Raji (cell line): ENCODE results near the gene PALM3.

Source experiments
- POLR2A ChIP-seq: IDR thresholded peaks from 2 replicates; pipeline ENCODE4 v1.6.1; 2011; ENCODE audit warnings: low read depth, low read length, control low read depth; ENCODE audit not compliant: insufficient read depth

Gene PALM3

DNA sequence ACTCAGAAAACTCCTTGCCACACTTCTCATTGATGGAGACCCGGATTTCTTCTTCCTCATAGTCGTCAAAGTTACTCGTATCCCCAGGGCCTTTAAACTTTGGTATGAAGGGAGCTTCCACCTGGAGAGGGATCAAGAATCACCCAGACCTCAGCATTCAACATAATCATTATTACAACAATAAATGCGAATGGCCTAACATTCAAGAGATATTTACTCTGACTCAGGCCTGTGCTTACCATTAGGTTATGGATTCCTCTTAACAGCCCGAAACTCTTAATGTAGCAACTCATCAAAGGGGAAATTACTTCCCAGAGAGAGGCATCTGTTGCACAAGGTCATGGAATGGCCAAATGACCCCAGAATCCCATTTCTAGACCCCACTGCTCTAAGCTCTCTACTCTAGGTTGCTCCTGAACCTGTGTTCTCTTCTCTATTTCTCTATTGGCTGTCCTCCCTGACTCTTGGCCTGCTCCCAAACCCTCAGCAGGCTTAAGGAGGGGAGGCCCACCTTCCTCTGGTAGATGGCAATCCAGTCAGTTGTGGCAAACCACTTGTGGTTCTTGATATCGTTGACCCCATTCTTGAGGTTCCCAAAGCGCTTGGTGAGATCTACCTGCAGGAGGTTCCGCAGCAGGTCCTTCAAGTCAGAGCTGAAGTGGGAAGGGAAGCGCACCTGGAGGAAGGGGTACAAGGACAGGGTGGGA, 31.4 kb upstream of the PALM3 start:
- TF ChIP-seq POLR2A: no peak

DNA sequence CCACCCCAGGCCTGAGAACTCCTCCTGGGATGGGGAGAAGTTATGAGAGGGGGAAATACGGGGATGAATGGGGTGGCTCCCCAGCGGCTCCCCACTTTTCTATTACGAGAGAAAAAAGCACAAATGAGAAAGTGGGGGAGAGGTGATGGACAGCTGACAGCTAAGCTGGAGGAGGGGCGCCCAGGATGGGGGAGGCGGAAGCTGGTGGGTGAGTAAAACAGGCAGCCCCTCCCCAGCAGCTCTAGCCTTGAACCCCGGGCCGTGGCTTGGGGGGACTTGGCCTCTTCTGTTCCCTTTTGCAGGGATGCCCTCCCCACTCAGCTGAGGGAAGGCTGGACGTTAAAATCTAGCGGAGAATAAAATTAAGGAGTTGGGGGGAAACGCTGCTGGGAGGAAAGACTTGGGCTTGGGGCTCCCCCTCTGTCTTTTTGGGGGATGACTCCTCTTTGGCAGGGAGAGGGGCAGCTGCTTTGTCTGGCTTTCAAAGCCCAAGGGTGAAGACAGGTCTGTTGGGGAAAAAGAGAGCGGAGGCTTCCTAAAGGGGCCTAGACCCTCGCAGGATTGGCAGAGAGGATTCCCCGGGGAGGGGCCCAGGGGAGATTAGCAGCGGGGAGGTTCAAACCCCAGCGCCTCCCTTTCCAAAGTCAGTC, 30.1 kb upstream of the PALM3 start:
- peak; percentile 8; the same call in 1 of the 2 replicates for TF ChIP-seq POLR2A

DNA sequence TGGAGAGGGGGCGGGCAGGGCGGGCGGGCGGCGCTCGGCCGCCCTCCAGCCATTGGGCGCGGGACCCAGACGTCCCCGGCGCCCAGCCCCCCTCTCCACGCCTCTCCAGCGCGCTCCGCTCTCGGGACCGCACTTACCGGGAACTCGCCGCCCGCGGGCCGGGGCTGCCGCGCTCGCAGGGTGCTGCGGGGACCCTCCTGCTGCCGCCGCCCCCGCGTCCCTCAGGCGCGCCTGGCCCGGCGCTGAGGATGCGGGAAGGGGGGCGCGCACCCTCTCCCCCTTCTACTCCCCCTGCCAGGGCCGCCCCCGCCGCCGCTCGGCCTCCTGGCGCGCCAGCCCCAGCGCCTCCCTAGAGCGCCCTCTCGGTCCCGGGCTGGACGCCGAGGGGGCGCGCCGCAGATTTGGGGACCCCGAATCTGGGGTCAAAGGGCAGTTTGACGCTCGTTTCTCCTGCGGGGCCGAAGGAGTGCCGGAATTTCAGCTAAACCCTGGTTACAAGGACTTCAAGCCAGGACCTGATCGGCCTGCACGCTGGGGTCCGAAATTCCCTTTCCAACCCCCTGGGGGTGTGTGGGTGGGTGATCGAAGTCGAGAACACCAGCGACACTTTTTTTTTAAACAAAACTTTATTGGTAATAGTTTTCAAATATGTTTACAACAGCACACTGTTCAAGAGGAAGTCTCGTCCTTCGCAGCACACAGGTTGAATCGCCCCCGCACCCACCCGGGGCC, 29.4 kb upstream of the PALM3 start:
- TF ChIP-seq POLR2A: peak; percentile 72

DNA sequence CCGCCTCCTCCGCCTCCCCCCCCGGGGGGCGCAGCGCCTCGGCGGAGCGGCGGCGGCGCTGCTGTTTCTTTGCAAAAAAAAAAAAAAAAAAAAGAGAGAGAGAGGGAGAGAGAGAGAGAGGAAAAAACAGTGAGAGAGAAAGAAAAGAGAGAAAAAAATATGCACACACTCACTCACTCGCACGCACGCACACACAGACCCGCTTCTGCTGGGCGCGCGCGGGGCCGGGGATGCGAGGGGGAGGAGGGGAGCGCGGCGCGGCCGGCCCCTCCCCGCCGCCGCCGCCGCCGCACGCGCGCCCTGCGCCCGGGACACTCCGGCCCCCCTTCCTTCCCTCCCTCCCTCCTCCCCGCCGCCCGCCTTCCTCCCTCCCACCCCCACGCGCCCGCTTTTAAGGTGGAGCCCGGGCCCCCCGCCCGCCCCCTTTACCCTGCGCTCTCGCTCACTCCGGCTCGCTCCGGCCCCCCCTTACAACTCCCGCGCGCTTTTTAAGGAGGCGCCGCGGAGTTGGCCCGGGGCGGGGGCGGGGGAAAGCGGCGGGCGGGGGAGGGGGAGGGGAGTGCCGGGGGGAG, 28.7 kb upstream of the PALM3 start, which contains the start of gene SAMD1:
TSS of gene SAMD1 (minus strand) at position 243 of the 572 bp plus-strand sequence.
- TF ChIP-seq POLR2A: no peak

DNA sequence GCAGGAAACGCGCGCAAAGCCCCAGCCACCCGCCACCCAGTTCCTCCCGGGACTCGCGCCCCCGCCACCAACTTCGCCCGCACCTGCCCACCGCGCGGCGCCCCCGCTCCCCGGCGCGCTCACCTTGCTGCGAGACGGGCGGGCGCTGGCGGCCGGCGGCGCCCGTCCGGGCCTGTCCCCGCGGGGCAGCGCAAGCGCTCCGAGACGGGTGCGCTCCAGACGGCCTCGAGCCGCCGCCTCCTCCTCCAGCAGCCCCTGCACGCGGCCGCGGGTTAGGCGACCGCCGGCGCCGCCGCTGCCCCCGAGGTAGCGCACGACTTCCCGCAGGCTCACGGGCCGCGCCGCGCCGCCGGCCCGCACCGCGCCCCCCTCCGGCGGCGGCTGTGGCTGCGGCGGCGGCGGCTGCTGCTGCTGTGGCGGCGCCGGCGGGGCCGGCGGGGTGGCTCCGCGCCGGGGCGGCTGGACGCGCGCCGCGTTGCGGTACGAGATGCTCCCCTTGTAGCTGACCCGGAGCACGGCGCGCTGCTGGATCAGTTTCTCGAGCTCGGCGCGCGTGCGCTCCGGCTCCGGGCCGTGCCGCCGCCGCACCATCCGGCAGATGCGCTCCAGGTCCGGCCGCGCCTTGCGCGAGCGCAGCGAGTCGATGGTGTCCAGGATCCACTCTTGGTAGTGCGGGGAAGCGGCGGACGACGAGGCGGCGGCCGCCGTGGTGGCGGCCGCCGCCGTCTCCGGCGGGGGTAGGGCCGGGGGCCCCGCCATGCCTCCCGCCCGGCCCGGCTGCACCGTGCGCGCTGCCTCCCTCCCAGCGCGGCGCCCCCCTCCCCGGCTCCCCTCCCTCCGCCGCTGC, 28.0 kb upstream of the PALM3 start:
- TF ChIP-seq POLR2A: no peak

DNA sequence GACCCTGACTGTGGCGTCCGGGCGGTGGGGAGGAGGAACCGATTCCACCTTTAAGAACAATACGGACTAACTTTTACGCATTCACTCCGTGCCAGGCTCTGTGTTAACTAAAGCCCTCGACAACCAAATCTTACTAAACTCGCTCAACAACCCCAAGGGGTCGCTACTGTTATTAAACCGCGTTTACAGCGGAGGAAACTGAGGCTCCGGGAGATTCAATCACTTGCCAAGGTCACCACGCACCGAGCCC, 27.5 kb upstream of the PALM3 start:
- TF ChIP-seq POLR2A: no peak

DNA sequence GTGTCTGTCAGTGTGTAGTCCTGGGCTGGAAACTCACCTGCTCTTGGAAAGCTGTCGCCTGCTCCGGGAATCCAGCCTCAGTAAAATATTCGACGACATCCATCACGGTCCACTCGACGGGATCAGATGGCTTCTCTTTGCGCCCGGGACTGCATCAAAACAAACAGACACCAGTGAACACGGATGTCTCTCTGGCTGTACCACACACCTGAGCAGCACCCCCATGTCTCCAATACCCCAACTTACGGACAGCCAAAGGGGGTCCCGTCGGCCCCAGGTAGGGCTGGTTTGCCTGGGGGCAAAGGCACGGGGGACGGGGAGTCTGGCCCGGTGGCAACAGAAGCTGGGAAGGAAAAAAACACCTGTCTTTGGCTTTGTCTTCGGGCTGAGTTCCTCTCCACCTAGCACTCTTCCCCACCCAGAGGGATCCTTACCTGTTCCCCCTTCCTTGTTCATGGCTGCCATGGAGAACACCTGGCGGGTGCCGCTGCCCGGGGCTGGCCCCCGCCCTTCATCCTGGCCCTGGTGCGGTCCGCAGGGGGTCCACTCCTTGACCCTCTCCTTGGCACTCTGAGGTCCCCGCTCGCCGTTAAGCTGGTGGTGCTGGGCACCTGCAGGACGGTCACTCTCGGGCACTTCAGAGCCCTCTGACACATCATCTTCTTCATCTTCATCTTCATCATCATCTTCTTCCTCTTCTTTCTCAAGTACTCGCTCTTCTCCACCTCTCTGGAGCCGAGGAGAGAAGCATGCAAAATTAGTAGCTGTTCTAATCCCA, 26.9 kb upstream of the PALM3 start:
- TF ChIP-seq POLR2A: no peak; the same call in 1 of the 2 replicates

DNA sequence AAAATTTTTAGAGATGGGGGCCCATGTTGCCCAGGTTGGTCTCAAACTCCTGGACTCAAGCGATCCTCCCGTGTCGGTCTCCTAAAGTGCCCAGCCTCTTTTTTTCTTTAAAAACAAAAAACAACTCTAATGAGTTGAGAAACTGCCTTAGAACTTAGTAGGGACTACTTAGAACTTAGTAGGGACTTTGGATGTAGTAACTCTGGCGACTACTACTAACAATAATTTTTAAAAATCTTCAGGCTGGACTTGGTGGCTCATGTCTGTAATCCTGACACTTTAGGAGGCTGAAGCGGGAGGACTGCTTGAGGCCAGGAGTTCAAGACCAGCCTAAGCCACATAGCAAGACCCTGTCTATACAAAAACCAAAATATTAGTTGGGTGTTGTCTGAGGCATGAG, 24.2 kb upstream of the PALM3 start:
- TF ChIP-seq POLR2A: no peak

DNA sequence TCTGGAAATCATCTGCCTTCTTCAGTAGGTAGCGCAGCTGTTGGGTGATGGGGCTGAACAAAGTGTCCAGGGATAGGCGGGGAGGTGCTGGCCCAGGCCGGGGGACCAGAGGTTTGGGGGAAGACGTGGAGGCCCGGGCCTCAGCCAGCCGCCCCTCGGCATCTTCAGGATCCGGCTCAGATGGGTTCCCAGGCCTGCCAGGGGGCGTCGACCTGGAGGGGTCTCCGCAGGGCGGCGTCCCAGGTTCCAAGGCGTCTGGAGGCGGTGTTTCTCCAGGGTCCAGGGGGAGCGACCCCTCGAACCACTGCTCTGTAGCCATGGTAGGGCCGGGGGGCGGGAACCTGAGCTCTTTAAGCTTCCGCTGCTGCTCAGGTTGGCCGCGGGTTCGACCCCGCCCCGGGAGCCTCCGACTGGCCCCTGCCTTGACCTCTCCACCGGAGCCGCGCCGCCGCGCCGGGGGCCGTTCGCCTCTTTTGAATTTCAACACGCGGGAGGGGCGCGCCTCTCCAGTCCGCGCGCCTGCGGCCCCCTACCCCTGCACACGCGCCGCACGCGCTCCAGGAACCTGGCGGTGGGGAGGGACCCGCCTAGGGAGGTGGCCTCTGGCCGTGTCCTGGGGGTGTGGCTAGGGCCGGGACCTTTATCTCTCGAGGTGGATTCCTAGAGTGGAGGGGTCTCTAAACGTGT, 23.6 kb upstream of the PALM3 start, which contains the start of gene C19orf67:
TSS of gene C19orf67 (minus strand) at position 475 of the 687 bp plus-strand sequence. CDS start at position 319, 156 bp downstream.
- no peak for TF ChIP-seq POLR2A

DNA sequence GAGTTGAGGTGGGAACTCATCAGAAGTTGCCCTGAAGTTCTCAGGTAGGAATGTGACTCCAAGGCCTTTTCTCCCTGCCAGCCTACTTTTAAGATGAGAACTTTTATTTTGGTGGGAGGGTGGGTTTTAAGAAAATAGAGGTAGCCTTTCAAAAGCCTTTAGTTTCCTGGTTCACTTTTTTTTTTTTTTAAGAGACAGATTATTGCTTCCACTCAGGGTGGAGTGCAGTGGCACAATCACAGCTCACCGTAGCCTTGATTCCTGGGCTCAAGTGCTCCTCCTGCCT, 20.7 kb upstream of the PALM3 start:
- TF ChIP-seq POLR2A: no peak

DNA sequence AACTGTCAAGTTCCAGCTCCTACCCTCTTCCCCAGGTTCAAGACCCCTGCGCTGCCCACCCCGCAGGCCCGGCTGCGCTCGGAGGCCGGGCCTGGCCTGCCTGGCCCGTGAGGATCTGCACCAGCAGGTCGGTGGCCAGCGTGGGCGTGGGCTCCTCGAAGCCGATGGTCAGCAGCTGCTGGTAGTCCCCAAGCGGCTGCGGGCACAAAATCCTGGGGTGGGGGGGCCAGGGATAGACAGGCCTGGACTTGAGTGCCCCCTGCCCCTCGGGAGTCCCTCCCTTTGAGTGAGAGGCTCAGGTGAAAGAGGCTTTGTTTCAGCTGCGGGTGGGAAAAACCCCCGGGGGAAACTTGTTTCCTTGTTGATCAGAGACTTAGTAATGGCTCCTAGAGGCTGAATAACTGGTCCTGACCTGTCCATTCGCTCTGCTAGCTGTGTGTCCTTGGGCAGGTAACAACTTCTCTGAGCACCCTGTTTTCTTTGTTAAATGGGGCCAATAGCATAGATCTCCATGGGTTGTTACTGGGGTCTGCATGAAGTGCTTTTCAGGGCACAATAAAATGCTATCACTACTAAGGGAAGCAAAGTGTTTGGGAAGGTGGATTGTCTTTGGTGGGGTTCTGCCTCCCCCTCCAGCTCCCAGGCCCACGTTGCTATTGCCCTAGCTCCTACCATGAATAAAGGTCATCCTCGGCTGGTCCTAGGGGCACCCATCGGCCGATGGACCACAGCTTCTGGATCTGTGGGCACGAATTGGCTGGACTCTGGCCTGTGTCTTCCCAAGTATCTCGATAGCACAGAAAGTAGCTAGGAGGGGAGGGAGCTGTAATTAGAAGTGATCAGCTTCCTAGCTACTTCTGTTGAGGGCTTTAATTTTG, 20.2 kb upstream of the PALM3 start:
- no peak for TF ChIP-seq POLR2A

DNA sequence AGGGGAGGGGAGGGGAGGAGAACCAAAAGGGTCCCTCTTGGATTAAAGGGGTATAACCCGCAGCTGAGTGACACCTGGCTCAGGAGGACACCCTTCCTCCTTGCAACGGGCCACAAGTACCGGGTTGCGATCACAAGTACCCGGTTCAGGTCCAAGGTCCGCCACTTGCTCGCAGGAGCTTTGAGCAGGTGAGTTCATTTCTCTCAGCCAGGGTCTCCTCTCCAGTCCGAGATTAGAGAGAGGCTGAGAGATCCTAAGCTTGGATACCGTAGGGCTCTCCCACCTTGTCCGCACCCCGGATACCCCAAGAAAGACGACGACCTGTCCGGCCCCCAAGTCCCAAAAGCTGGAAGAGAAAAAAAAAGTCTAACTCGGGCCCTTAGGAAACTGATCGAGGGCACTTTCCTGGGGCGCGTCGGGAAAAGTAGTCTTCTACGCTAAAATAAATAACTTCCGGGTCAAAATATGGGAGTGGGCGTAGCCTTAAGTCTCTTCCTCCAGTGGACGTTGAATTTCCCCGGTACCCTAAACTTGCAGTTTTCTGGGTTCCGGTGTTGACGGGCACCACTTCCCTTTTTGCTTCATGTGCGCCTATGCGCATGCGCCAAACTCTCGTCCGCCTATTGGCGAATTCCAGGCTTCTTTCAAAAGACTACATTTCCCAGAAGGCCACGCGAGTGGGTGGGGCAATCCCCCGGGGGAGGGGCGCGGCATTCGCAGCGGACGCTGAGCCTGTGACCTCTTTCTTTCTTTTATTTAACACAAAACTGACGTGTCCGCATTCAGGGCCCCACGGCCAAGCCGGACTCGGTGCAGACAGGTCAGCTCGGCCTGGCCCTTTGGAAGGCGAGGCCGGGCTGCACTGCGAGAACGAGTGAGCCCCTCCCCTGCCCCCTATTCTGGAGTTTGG, 19.3 kb upstream of the PALM3 start:
- TF ChIP-seq POLR2A: peak; percentile 54; the same call in 1 of the 2 replicates
